Spleen (tissue), 7 donors: ENCODE results near the gene ZSWIM6.

Source experiments
- CTCF ChIP-seq, 11 experiments: fragments of 200-600 bp in 7 of 11; fragments of 450-650 bp in 4 of 11; sonication (generic) in 4 of 11; IDR thresholded peaks in 8 of 11; conservative IDR thresholded peaks in 3 of 11; 1 replicate in 7 of 11; 2 replicates in 4 of 11; pipeline versions ENCODE4 v1.4.0 to v1.8.0; 2016 to 2021; ENCODE audit warnings: antibody characterized with exemption in 11 of 11, inconsistent platforms in 4 of 11, mild to moderate bottlenecking in 1 of 11
- POLR2AphosphoS5 ChIP-seq, 3 donors: sonication (generic); formaldehyde crosslinking; IDR thresholded peaks; one replicate each; pipeline ENCODE4 v1.5.1; 2017; ENCODE audit warnings: antibody characterized with exemption in 3 of 3
- donor health status: DM: no; HTN: no; CAD: no; lungs with moderate emphysema.
- donor health status: DM: no; HTN: no; CAD: no.
- donor health status: DM: no; HTN: no; CAD: no.

- no peak for TF ChIP-seq CTCF (IDR thresholded peaks at IDR 0.05 in 8 of 11, conservative IDR thresholded peaks at IDR 0.05 in 3 of 11)
- TF ChIP-seq POLR2AphosphoS5 (IDR thresholded peaks at IDR 0.05) = no peak
Measured at GRCh38 chr5:61567337-61567736, 235.3 kb downstream of the ZSWIM6 start.
